OCI-LY3 (cell line): ENCODE measurements around the gene TAL2.

Experiments
- H2AFZ ChIP-seq: fragments of 200-600, 300-600 bp; shearing (Covaris generic); 2 replicates; pipeline ENCODE4 v1.6.0; 2014; ENCODE audit warnings: antibody characterized with exemption, low read depth, low read length
- H3K27ac ChIP-seq: fragments of 200-600, 300-600 bp; sonication (generic); 2 replicates; pipeline ENCODE4 v1.5.1; 2014; ENCODE audit warnings: mild to moderate bottlenecking, low read length, moderate library complexity, mixed read lengths
- H3K27me3 ChIP-seq: fragments of 200-600, 300-600 bp; sonication (generic); 2 replicates; pipeline ENCODE4 v1.6.1; 2014; ENCODE audit warnings: low read depth, low read length, mixed read lengths
- H3K36me3 ChIP-seq: fragments of 200-600, 300-600 bp; sonication (generic); replicated peaks from 2 replicates; pipeline ENCODE3; 2014; ENCODE audit warnings: low read depth, low read length, mixed read lengths
- H3K4me1 ChIP-seq: fragments of 300-600, 200-600 bp; sonication (generic); 2 replicates; pipeline ENCODE4 v1.6.1; 2014; ENCODE audit warnings: low read length, mixed read lengths
- H3K4me2 ChIP-seq: fragments of 200-600, 300-600 bp; sonication (generic); 2 replicates; pipeline ENCODE4 v1.6.1; 2014; ENCODE audit warnings: low read length, mixed read lengths
- H3K4me3 ChIP-seq: fragments of 300-600, 200-600 bp; sonication (generic); 2 replicates; pipeline ENCODE4 v1.5.1; 2014; ENCODE audit warnings: antibody characterized with exemption, mild to moderate bottlenecking, low read length, moderate library complexity
- H3K79me2 ChIP-seq: fragments of 300-600, 200-600 bp; shearing (Covaris generic); 2 replicates; pipeline ENCODE4 v1.6.1; 2014; ENCODE audit warnings: mild to moderate bottlenecking, low read length, mixed read lengths
- H3K9ac ChIP-seq: fragments of 300-600, 200-600 bp; shearing (Covaris generic); 2 replicates; pipeline ENCODE4 v1.6.0; 2014; ENCODE audit warnings: mild to moderate bottlenecking, low read length, moderate library complexity
- H3K9me3 ChIP-seq: fragments of 200-600, 300-600 bp; shearing (Covaris generic); 2 replicates; pipeline ENCODE4 v1.6.1; 2014; ENCODE audit warnings: low read length, mixed read lengths; ENCODE audit not compliant: insufficient read depth
- H4K20me1 ChIP-seq: fragments of 200-600, 300-600 bp; sonication (generic); 2 replicates; pipeline ENCODE4 v1.6.1; 2016; ENCODE audit warnings: low read length, mixed read lengths; ENCODE audit not compliant: insufficient read depth
- EZH2phosphoT487 ChIP-seq: fragments of 200-600 bp; shearing (Covaris generic); IDR thresholded peaks from 2 replicates; pipeline ENCODE4 v1.6.1; 2018; ENCODE audit warnings: antibody characterized with exemption, mixed run types, low read depth
- TF ChIP-seq, protein P1 (sequence below): fragments of 200-600, 300-600 bp; sonication (generic); IDR thresholded peaks from 2 replicates; pipeline ENCODE4 v1.5.1; 2014; ENCODE audit warnings: antibody characterized with exemption, low read length, low read depth

TAL2 gene

DNA sequence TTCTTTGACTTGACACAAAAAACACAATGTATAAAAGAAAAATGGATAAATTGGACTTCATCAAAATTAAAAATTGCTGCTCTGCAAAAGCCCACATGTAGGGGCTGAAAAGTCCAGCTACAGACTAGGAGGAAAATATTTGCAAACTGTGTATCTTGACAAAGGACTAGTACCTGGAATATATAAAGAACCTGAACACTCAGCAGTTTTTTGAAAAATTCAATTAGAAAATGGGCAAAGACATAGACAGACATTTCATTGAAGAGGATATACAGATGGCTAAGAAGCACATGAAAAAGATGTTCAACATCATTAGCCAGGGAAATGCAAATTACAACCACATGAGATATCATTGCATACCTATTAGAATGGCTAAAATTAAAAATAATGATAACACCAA, 18.5 kb upstream of the TAL2 start:
- no peak overlapping the region for H3K27ac ChIP-seq
- no peak overlapping the region for H3K9ac ChIP-seq
- no peak overlapping the region for H3K4me2 ChIP-seq
- no peak overlapping the region for H2AFZ ChIP-seq
- no peak overlapping the region for H3K4me3 ChIP-seq
- H3K79me2 ChIP-seq = no peaks in the 10 kb centered on the region
- peaks cover 5% of the 10 kb centered on the region for H3K36me3 ChIP-seq
- TF ChIP-seq, protein P1, sequence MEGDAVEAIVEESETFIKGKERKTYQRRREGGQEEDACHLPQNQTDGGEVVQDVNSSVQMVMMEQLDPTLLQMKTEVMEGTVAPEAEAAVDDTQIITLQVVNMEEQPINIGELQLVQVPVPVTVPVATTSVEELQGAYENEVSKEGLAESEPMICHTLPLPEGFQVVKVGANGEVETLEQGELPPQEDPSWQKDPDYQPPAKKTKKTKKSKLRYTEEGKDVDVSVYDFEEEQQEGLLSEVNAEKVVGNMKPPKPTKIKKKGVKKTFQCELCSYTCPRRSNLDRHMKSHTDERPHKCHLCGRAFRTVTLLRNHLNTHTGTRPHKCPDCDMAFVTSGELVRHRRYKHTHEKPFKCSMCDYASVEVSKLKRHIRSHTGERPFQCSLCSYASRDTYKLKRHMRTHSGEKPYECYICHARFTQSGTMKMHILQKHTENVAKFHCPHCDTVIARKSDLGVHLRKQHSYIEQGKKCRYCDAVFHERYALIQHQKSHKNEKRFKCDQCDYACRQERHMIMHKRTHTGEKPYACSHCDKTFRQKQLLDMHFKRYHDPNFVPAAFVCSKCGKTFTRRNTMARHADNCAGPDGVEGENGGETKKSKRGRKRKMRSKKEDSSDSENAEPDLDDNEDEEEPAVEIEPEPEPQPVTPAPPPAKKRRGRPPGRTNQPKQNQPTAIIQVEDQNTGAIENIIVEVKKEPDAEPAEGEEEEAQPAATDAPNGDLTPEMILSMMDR = no peak
- no peak for TF ChIP-seq EZH2phosphoT487
- H3K4me1 ChIP-seq = peaks cover 28% of the 10 kb centered on the region
- H3K9me3 ChIP-seq = no peaks in the 10 kb centered on the region
- H4K20me1 ChIP-seq = no peaks in the 10 kb centered on the region
- H3K27me3 ChIP-seq = no peaks in the 10 kb centered on the region

DNA sequence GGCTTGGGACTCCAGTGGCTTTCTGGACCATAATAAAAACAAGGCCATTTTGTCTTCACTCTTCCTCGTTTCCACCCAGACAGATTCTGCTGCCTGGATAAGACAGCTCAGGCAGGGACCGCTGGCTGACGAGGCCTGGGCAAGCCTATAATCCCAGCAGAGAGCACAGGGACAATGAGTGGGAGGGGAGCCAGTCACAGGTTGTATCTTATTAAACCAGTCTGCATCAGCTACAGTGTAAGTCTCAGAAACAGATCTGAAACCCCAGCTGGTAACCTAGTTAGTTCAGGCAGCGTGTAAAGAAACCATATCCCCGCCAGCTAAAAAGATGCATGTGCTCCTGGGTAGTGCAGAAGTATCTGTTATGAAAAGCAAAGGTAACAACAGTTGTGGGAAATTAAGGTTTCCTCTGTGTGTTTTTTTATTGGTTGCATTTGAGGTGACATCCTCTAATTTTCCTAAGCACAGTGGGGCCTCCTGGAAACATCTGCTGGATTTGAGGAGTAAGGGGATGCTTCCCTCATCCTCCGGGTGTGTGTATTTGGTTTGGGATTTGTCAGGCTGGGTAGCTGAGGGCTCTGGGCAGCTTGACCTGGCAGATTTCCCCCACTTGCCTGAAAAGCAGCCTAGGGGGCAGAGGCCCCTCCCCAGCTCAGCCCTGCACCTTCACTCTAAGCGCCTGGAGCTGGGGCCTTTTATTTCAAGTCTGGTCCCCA, 15.2 kb upstream of the TAL2 start:
- peaks cover 8% of the 10 kb centered on the region for H3K4me1 ChIP-seq

DNA sequence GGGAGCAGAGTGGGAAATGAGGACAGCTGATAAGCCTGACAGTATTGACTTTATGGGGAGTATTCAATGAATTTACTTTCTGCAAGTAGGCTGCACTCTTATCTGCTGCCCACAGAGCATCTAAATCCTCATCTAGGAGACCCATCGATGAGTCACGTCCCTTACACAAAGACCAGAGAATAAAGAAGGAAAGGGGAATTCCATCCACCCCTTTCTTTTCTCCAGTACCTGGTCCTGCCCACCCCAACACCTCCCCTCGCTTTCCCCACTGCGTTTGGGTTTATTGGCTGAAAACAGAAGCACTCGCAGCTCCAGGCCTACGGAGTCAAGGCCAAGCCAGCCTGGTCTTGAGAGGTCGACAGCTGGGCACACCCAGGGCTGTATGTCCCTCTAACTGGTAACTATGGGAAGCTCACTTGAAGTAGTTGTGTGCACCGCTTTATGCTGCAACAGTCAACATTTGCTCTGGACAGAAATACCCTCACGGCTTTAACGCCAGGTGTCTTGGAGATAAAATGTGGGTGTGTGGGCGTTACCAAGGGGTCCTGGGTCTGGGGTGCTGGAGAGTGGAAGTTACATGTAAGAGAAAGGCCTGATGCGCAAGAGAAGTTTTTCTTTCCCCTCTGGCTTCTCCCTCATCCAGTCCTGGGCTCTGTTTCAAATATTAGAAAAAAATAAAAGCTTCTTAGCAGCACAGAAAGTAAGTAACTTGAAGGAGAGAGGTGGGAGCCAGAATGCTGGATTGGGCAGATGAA, 14.5 kb upstream of the TAL2 start:
- H3K79me2 ChIP-seq = no peaks in the 10 kb centered on the region
- no peak overlapping the region for H3K9ac ChIP-seq
- TF ChIP-seq EZH2phosphoT487 = no peak
- TF ChIP-seq, protein P1 = no peak
- H4K20me1 ChIP-seq = no peaks in the 10 kb centered on the region
- H3K4me2 ChIP-seq = no peak overlapping the region
- H3K4me1 ChIP-seq = peaks cover 8% of the 10 kb centered on the region
- no peaks in the 10 kb centered on the region for H3K27me3 ChIP-seq
- H3K36me3 ChIP-seq = no peaks in the 10 kb centered on the region
- no peak overlapping the region for H3K27ac ChIP-seq
- H2AFZ ChIP-seq = no peak overlapping the region
- H3K4me3 ChIP-seq = no peak overlapping the region
- H3K9me3 ChIP-seq = no peaks in the 10 kb centered on the region

More for the DNA sequence above, 15.2 kb upstream of the TAL2 start:
- TF ChIP-seq, protein P1 = no peak
- TF ChIP-seq EZH2phosphoT487 = no peak
- Histone ChIP-seq H3K27ac (no peak overlapping the region), H3K36me3 (peaks cover 3% of the 10 kb centered on the region), H4K20me1 (no peaks in the 10 kb centered on the region), H3K9ac (no peak overlapping the region), H2AFZ (no peak overlapping the region), H3K4me2 (no peak overlapping the region), H3K4me3 (no peak overlapping the region), H3K9me3 (no peaks in the 10 kb centered on the region), H3K27me3 (no peaks in the 10 kb centered on the region), H3K79me2 (no peaks in the 10 kb centered on the region)

DNA sequence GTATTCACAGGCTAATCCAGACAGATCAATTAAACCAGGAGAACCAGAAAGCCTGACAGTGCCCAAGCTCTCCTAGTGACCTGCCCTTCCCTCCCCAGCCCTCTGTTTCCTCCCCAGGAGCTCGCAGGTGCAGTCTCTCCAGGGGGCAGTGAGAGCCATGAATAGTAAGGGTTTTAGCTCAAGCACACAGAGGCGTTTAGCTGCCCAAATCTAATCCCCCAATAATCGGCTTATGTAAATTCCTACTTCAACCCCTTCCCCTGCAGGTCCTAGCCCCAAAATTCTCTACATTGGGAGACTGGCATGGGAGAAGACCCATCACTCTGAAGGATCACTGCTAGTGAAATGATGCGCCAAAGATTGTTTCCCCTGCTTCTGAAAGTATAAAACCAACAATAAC, 10.5 kb upstream of the TAL2 start:
- H4K20me1 ChIP-seq = no peaks in the 10 kb centered on the region
- no peak overlapping the region for H3K4me2 ChIP-seq
- no peaks in the 10 kb centered on the region for H3K36me3 ChIP-seq
- no peak overlapping the region for H3K9ac ChIP-seq
- no peak overlapping the region for H3K4me3 ChIP-seq
- H2AFZ ChIP-seq = no peak overlapping the region
- peaks cover 13% of the 10 kb centered on the region for H3K4me1 ChIP-seq
- H3K27me3 ChIP-seq = peaks cover 11% of the 10 kb centered on the region
- no peaks in the 10 kb centered on the region for H3K79me2 ChIP-seq
- no peak overlapping the region for H3K27ac ChIP-seq
- no peaks in the 10 kb centered on the region for H3K9me3 ChIP-seq
- TF ChIP-seq, protein P1 = no peak
- no peak for TF ChIP-seq EZH2phosphoT487
